Prostate gland (tissue), 2 donors: Measurements from ENCODE around the gene TCF12.

Experiments used
- POLR2A ChIP-seq: fragments of 450-650 bp; IDR thresholded peaks from one replicate; pipeline ENCODE4 v1.6.1; 2016; ENCODE audit warnings: antibody characterized with exemption, mild to moderate bottlenecking
- TF ChIP-seq, protein P1 (sequence below), 4 experiments: fragments of 200-600 bp in 2 of 4; fragments of 450-650 bp in 2 of 4; sonication (generic) in 2 of 4; IDR thresholded peaks; 1 replicate in 3 of 4; 2 replicates in 1 of 4; pipeline ENCODE4 v1.5.1; 2016 to 2019; ENCODE audit warnings: antibody characterized with exemption in 4 of 4, mild to moderate bottlenecking in 2 of 4, moderate library complexity in 2 of 4

DNA sequence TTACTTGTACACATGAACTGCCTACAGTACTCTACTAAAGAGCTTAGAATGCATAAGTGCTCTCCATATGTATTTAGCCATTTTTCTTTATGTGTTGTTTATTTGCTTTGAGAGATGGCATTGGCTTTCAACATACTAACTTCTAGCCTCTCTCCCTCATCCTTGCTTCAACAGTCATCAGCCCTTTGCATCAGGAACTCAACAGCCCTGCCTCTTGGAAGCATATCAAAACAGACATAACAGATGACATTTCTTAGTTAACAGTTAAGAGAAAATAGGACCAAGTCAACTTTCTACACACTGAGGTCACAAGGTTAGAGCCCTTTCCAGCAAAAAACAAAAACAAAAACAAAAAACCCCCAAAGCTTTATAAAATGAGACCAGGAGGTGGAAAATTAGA lies 145.6 kb downstream of the TCF12 start:
- TF ChIP-seq, protein P1, sequence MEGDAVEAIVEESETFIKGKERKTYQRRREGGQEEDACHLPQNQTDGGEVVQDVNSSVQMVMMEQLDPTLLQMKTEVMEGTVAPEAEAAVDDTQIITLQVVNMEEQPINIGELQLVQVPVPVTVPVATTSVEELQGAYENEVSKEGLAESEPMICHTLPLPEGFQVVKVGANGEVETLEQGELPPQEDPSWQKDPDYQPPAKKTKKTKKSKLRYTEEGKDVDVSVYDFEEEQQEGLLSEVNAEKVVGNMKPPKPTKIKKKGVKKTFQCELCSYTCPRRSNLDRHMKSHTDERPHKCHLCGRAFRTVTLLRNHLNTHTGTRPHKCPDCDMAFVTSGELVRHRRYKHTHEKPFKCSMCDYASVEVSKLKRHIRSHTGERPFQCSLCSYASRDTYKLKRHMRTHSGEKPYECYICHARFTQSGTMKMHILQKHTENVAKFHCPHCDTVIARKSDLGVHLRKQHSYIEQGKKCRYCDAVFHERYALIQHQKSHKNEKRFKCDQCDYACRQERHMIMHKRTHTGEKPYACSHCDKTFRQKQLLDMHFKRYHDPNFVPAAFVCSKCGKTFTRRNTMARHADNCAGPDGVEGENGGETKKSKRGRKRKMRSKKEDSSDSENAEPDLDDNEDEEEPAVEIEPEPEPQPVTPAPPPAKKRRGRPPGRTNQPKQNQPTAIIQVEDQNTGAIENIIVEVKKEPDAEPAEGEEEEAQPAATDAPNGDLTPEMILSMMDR (IDR thresholded peaks at IDR 0.05) = no peak
- no peak for TF ChIP-seq POLR2A
